Gastroesophageal sphincter (tissue), 3 donors: ENCODE measurements around the gene DHX57.

ENCODE experiments used
- CTCF ChIP-seq, 4 experiments: fragments of 200-600 bp in 2 of 4; fragments of 450-650 bp in 2 of 4; sonication (generic) in 1 of 4; IDR thresholded peaks; one replicate each; pipeline ENCODE4 v1.5.1; 2017 to 2019; ENCODE audit warnings: antibody characterized with exemption in 4 of 4, mild to moderate bottlenecking in 2 of 4, moderate library complexity in 2 of 4
- EP300 ChIP-seq: sonication (generic); formaldehyde crosslinking; IDR thresholded peaks from one replicate; pipeline ENCODE4 v1.6.1; 2017; ENCODE audit warnings: antibody characterized with exemption, mild to moderate bottlenecking
- POLR2A ChIP-seq, 2 donors: fragments of 450-650 bp; IDR thresholded peaks; one replicate each; pipeline ENCODE4 v1.6.1; 2017; ENCODE audit warnings: antibody characterized with exemption in 2 of 2, mild to moderate bottlenecking in 2 of 2, moderate library complexity in 1 of 2
- POLR2AphosphoS5 ChIP-seq: sonication (generic); formaldehyde crosslinking; IDR thresholded peaks from one replicate; pipeline ENCODE4 v1.6.1; 2017; ENCODE audit warnings: antibody characterized with exemption

- TF ChIP-seq CTCF (IDR thresholded peaks at IDR 0.05) (no peak), POLR2AphosphoS5 (no peak), POLR2A (IDR thresholded peaks at IDR 0.05) (no peak), EP300 (no peak)
Observed at GRCh38 chr2:38754506-38754905, 121.2 kb downstream of the DHX57 start.
